Measurements from ENCODE around the gene RAB12.
"Not testable (repeated sequence)": the region's sequence is repeated elsewhere in the genome, so short reads cannot be mapped to it uniquely, and the experiment has no call there.

RAB12 gene

GRCh38 chr18:8608795-8609658, at the start of gene RAB12:
Gene RAB12, plus strand, starts transcription at chr18:8609437. Its CDS starts 3 bp downstream, at chr18:8609440.
- no peaks in the 10 kb centered on the region for H3K9me3 ChIP-seq (ENCODE audit: control insufficient read depth, insufficient read depth, low read depth, low read length)
- H3K9ac ChIP-seq (ENCODE audit: low read length), result peak within 1 kb of the TSS; percentile 92
- peak within 1 kb of the TSS; percentile 85 for H3K4me3 ChIP-seq (ENCODE audit: low read depth, low read length)
- H3K36me3 ChIP-seq (ENCODE audit: control insufficient read depth, insufficient read depth, low read length), result peaks cover 10% of the 10 kb centered on the region
- H3K4me1 ChIP-seq (ENCODE audit: control insufficient read depth, insufficient read depth, low read length), result peaks cover 39% of the 10 kb centered on the region
- H3K27me3 ChIP-seq (ENCODE audit: control insufficient read depth, insufficient read depth, low read length), result no peaks in the 10 kb centered on the region
- peak within 1 kb of the TSS; percentile 84; the same call in 1 of the 2 replicates for H3K27ac ChIP-seq (ENCODE audit: low read depth, low read length)

GRCh38 chr18:8559612-8560186, 49.5 kb upstream of the RAB12 start:
- Histone ChIP-seq H3K9me3 (ENCODE audit: control insufficient read depth, insufficient read depth, low read depth, low read length) (no peaks in the 10 kb centered on the region), H3K4me1 (ENCODE audit: control insufficient read depth, insufficient read depth, low read length) (no peaks in the 10 kb centered on the region), H3K27me3 (ENCODE audit: control insufficient read depth, insufficient read depth, low read length) (no peaks in the 10 kb centered on the region), H3K9ac (ENCODE audit: low read length) (no peak overlapping the region), H3K36me3 (ENCODE audit: control insufficient read depth, insufficient read depth, low read length) (no peaks in the 10 kb centered on the region), H3K4me3 (ENCODE audit: low read depth, low read length) (no peak overlapping the region), H3K27ac (ENCODE audit: low read depth, low read length) (no peak overlapping the region)

- no peak overlapping the region for H3K27ac ChIP-seq (ENCODE audit: low read depth, low read length)
- H3K9ac ChIP-seq (ENCODE audit: low read length), result no peak overlapping the region
- no peak overlapping the region for H3K4me3 ChIP-seq (ENCODE audit: low read depth, low read length)
- H3K4me1 ChIP-seq (ENCODE audit: control insufficient read depth, insufficient read depth, low read length), result no peaks in the 10 kb centered on the region
- no peaks in the 10 kb centered on the region for H3K9me3 ChIP-seq (ENCODE audit: control insufficient read depth, insufficient read depth, low read depth, low read length)
- H3K36me3 ChIP-seq (ENCODE audit: control insufficient read depth, insufficient read depth, low read length), result no peaks in the 10 kb centered on the region
- no peaks in the 10 kb centered on the region for H3K27me3 ChIP-seq (ENCODE audit: control insufficient read depth, insufficient read depth, low read length)
Measured at GRCh38 chr18:8561123-8561910, 47.9 kb upstream of the RAB12 start.

GRCh38 chr18:8562070-8562469, 47.2 kb upstream of the RAB12 start:
- Histone ChIP-seq H3K27ac (ENCODE audit: low read depth, low read length) (no peak overlapping the region), H3K27me3 (ENCODE audit: control insufficient read depth, insufficient read depth, low read length) (no peaks in the 10 kb centered on the region), H3K4me1 (ENCODE audit: control insufficient read depth, insufficient read depth, low read length) (no peaks in the 10 kb centered on the region), H3K4me3 (ENCODE audit: low read depth, low read length) (no peak overlapping the region), H3K36me3 (ENCODE audit: control insufficient read depth, insufficient read depth, low read length) (no peaks in the 10 kb centered on the region), H3K9me3 (ENCODE audit: control insufficient read depth, insufficient read depth, low read depth, low read length) (no peaks in the 10 kb centered on the region), H3K9ac (ENCODE audit: low read length) (no peak overlapping the region)

GRCh38 chr18:8562919-8563318, 46.3 kb upstream of the RAB12 start:
- Histone ChIP-seq H3K36me3 (ENCODE audit: control insufficient read depth, insufficient read depth, low read length) (no peaks in the 10 kb centered on the region), H3K27ac (ENCODE audit: low read depth, low read length) (no peak overlapping the region), H3K4me3 (ENCODE audit: low read depth, low read length) (no peak overlapping the region), H3K9me3 (ENCODE audit: control insufficient read depth, insufficient read depth, low read depth, low read length) (no peaks in the 10 kb centered on the region), H3K4me1 (ENCODE audit: control insufficient read depth, insufficient read depth, low read length) (no peaks in the 10 kb centered on the region), H3K27me3 (ENCODE audit: control insufficient read depth, insufficient read depth, low read length) (no peaks in the 10 kb centered on the region), H3K9ac (ENCODE audit: low read length) (no peak overlapping the region)

GRCh38 chr18:8571399-8571798, 37.8 kb upstream of the RAB12 start:
- H3K27me3 ChIP-seq (ENCODE audit: control insufficient read depth, insufficient read depth, low read length), result no peaks in the 10 kb centered on the region
- H3K4me1 ChIP-seq (ENCODE audit: control insufficient read depth, insufficient read depth, low read length), result no peaks in the 10 kb centered on the region
- no peak overlapping the region for H3K27ac ChIP-seq (ENCODE audit: low read depth, low read length)
- no peak overlapping the region for H3K4me3 ChIP-seq (ENCODE audit: low read depth, low read length)
- H3K9me3 ChIP-seq (ENCODE audit: control insufficient read depth, insufficient read depth, low read depth, low read length), result no peaks in the 10 kb centered on the region
- no peak overlapping the region for H3K9ac ChIP-seq (ENCODE audit: low read length)
- H3K36me3 ChIP-seq (ENCODE audit: control insufficient read depth, insufficient read depth, low read length), result no peaks in the 10 kb centered on the region

- not testable (repeated sequence) for H3K27ac ChIP-seq (ENCODE audit: low read depth, low read length); H3K9me3 ChIP-seq (ENCODE audit: control insufficient read depth, insufficient read depth, low read depth, low read length); H3K4me3 ChIP-seq (ENCODE audit: low read depth, low read length)
Measured at GRCh38 chr18:8573766-8574165, 35.5 kb upstream of the RAB12 start.

GRCh38 chr18:8584798-8585197, 24.4 kb upstream of the RAB12 start:
- Histone ChIP-seq H3K4me1 (ENCODE audit: control insufficient read depth, insufficient read depth, low read length) (peaks cover 5% of the 10 kb centered on the region; the same call in 1 of the 2 replicates), H3K4me3 (ENCODE audit: low read depth, low read length) (no peak overlapping the region), H3K36me3 (ENCODE audit: control insufficient read depth, insufficient read depth, low read length) (no peaks in the 10 kb centered on the region), H3K9me3 (ENCODE audit: control insufficient read depth, insufficient read depth, low read depth, low read length) (peaks cover 2% of the 10 kb centered on the region), H3K9ac (ENCODE audit: low read length) (no peak overlapping the region), H3K27ac (ENCODE audit: low read depth, low read length) (no peak overlapping the region), H3K27me3 (ENCODE audit: control insufficient read depth, insufficient read depth, low read length) (peaks cover 4% of the 10 kb centered on the region; the same call in 1 of the 2 replicates)

More at GRCh38 chr18:8573766-8574165, 35.5 kb upstream of the RAB12 start:
- not testable (repeated sequence) for H3K36me3 ChIP-seq (ENCODE audit: control insufficient read depth, insufficient read depth, low read length); H3K27me3 ChIP-seq (ENCODE audit: control insufficient read depth, insufficient read depth, low read length); H3K9ac ChIP-seq (ENCODE audit: low read length); H3K4me1 ChIP-seq (ENCODE audit: control insufficient read depth, insufficient read depth, low read length)

- Histone ChIP-seq H3K36me3 (ENCODE audit: control insufficient read depth, insufficient read depth, low read length) (no peaks in the 10 kb centered on the region), H3K4me1 (ENCODE audit: control insufficient read depth, insufficient read depth, low read length) (peaks cover 5% of the 10 kb centered on the region; the same call in 1 of the 2 replicates), H3K9me3 (ENCODE audit: control insufficient read depth, insufficient read depth, low read depth, low read length) (peaks cover 3% of the 10 kb centered on the region; the same call in 1 of the 2 replicates), H3K27ac (ENCODE audit: low read depth, low read length) (no peak overlapping the region), H3K27me3 (ENCODE audit: control insufficient read depth, insufficient read depth, low read length) (peaks cover 4% of the 10 kb centered on the region; the same call in 1 of the 2 replicates), H3K4me3 (ENCODE audit: low read depth, low read length) (no peak overlapping the region), H3K9ac (ENCODE audit: low read length) (no peak overlapping the region)
Measured at GRCh38 chr18:8586941-8587340, 22.3 kb upstream of the RAB12 start.

GRCh38 chr18:8595445-8595844, 13.8 kb upstream of the RAB12 start:
- no peak overlapping the region for H3K9ac ChIP-seq (ENCODE audit: low read length)
- no peaks in the 10 kb centered on the region for H3K9me3 ChIP-seq (ENCODE audit: control insufficient read depth, insufficient read depth, low read depth, low read length)
- no peaks in the 10 kb centered on the region for H3K36me3 ChIP-seq (ENCODE audit: control insufficient read depth, insufficient read depth, low read length)
- H3K27me3 ChIP-seq (ENCODE audit: control insufficient read depth, insufficient read depth, low read length), result no peaks in the 10 kb centered on the region
- H3K4me3 ChIP-seq (ENCODE audit: low read depth, low read length), result no peak overlapping the region
- H3K4me1 ChIP-seq (ENCODE audit: control insufficient read depth, insufficient read depth, low read length), result no peaks in the 10 kb centered on the region
- no peak overlapping the region for H3K27ac ChIP-seq (ENCODE audit: low read depth, low read length)
